Uterus (tissue), 4 donors: ENCODE data around the gene ARAP3. TPM values are rescaled to one million over a fixed set of nuclear protein-coding genes. Genes with fewer than 3 reads are reported as not detected.

Source experiments
- DNase-seq, 2 donors: peaks; one replicate each; pipeline ENCODE4 v3.0.0-alpha.2; 2019 to 2020
- H3K27ac ChIP-seq, 2 donors: fragments of 200-600 bp; sonication (generic); 1 replicate in 1 of 2; 2 replicates in 1 of 2; pipeline ENCODE4 v1.5.1; 2016 to 2018
- H3K27me3 ChIP-seq, 2 donors: fragments of 200-600 bp; sonication (generic); one replicate each; pipeline ENCODE4 v1.5.1; 2018 to 2019; ENCODE audit warnings: control low read depth in 1 of 2
- H3K36me3 ChIP-seq, 2 donors: fragments of 200-600 bp; sonication (generic); one replicate each; pipeline ENCODE4 v1.5.1; 2019; ENCODE audit warnings: control low read depth in 1 of 2
- H3K4me1 ChIP-seq, 2 donors: fragments of 200-600 bp; sonication (generic); one replicate each; pipeline ENCODE4 v1.5.1; 2018 to 2019; ENCODE audit warnings: control low read depth in 1 of 2
- H3K4me3 ChIP-seq, 2 donors: fragments of 200-600 bp; sonication (generic); 1 replicate in 1 of 2; 2 replicates in 1 of 2; pipeline ENCODE4 v1.5.1; 2018 to 2019; ENCODE audit warnings: mild to moderate bottlenecking in 1 of 2
- H3K9me3 ChIP-seq, 2 donors: fragments of 200-600 bp; sonication (generic); one replicate each; pipeline ENCODE4 v1.5.1; 2019; ENCODE audit warnings: control low read depth in 1 of 2
- POLR2A ChIP-seq, 2 donors: fragments of 450-650 bp; IDR thresholded peaks; one replicate each; pipeline ENCODE4 v1.6.1; 2016; ENCODE audit warnings: antibody characterized with exemption in 2 of 2, mild to moderate bottlenecking in 1 of 2, moderate library complexity in 1 of 2
- intact Hi-C: fragments of 100-400 bp; cut with DNase I; formaldehyde crosslinking; loops from one replicate; pipeline ENCODE4 v1.15.1; 2023; ENCODE audit warnings: low total_unique reads
- total RNA-seq, 4 donors: library from RNA; depleted of rRNA in 3 of 4; stranded (reverse); fragments of >200 nt in 3 of 4; gene quantifications; one replicate each; pipeline versions ENCODE4 v1.1.0 to v1.2.4, GENCODE V29; 2014 to 2023
- TF ChIP-seq, protein P1 (sequence below), 4 experiments: fragments of 200-600 bp in 2 of 4; fragments of 450-650 bp in 2 of 4; sonication (generic) in 2 of 4; IDR thresholded peaks; one replicate each; pipeline ENCODE4 v1.5.1; 2016 to 2019; ENCODE audit warnings: antibody characterized with exemption in 4 of 4, mild to moderate bottlenecking in 2 of 4, moderate library complexity in 1 of 4
- donor health status: DM: yes; HTN: yes; CAD: no.

The ARAP3 gene
- total RNA-seq, 4 donors from 2014 or later = 4.1 to 39.9 (median 12.5) TPM

DNA sequence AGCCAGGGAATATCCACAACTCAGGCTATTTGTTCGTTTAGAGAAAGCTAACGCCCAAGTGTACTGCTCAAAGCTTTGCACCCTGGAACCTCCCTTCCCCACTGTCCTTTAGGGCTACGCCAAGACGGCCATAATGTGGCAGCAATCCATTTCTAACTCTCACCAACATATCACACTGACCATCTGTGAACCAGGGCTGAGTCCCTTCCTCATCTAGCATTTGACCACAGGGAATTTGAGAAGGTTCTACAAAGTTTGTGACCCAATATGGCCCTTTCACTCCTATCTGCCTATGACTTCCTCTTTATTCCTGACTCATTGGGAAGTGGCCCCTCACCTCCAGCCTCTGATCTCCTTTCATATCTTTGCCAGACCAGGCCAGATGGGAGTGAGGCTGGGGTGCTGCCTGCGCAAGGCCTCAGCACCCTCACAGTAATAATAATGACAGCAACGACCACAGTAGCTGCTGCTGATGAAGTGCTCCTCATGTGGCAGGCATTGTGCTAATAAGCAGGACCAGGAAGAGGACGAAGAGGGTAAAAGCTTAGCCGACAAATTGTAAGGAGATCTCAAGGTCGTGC lies 9.3 kb upstream of the ARAP3 start:
- intact Hi-C loops = loop anchor here (5.0 kb wide), 1 partner anchor 266 kb away; the partner anchor contains the start of gene PCDH12
- TF ChIP-seq, protein P1, sequence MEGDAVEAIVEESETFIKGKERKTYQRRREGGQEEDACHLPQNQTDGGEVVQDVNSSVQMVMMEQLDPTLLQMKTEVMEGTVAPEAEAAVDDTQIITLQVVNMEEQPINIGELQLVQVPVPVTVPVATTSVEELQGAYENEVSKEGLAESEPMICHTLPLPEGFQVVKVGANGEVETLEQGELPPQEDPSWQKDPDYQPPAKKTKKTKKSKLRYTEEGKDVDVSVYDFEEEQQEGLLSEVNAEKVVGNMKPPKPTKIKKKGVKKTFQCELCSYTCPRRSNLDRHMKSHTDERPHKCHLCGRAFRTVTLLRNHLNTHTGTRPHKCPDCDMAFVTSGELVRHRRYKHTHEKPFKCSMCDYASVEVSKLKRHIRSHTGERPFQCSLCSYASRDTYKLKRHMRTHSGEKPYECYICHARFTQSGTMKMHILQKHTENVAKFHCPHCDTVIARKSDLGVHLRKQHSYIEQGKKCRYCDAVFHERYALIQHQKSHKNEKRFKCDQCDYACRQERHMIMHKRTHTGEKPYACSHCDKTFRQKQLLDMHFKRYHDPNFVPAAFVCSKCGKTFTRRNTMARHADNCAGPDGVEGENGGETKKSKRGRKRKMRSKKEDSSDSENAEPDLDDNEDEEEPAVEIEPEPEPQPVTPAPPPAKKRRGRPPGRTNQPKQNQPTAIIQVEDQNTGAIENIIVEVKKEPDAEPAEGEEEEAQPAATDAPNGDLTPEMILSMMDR (IDR thresholded peaks at IDR 0.05) = no peak
- TF ChIP-seq POLR2A (IDR thresholded peaks at IDR 0.05) = no peak
- no peak overlapping the region for H3K4me3 ChIP-seq
- no peaks in the 10 kb centered on the region for H3K36me3 ChIP-seq
- H3K4me1 ChIP-seq = no peaks in the 10 kb centered on the region
- no peaks in the 10 kb centered on the region for H3K9me3 ChIP-seq
- H3K27me3 ChIP-seq = no peaks in the 10 kb centered on the region
- no peak for DNase-seq
- no peak overlapping the region for H3K27ac ChIP-seq

DNA sequence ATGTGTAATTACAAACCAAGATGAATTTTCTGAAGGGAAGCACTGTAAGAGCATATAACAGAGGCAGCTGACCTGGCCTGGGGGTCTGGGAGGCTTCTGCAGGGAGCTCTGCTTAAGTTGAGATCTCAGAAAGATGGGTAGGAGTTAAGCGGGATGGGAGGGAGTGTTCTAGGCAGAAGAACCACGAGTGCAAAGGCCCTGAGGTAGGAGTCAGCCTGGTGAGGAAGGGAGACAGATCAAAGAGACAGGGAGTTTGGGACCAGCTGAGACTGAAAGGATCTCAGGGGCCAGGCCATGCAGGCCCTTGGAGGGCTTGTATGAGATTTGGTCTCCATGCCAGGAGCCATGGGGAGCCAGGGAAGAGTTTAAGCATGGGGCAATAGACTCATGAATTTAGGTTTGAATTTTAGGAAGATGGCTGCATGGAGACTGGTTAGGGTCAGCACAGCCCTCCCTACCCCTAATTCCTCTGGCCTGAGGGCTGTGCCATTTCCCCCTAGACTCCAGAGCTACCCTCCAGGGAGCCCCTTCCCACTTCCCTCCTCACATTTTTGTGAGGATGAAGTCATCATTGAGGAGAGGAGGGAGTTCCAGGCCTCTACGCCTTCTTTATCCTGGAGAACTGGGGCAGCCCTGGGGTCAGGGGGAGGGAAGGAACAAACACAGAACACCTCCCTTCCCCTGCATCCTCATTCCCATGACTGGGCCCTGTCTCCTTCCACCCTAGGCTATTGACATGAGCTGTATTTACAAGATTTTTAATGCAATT lies 4.8 kb upstream of the ARAP3 start:
- intact Hi-C loops = no loop called here
- Histone ChIP-seq H3K27me3 (no peaks in the 10 kb centered on the region), H3K36me3 (no peaks in the 10 kb centered on the region), H3K27ac (no peak overlapping the region), H3K4me1 (no peaks in the 10 kb centered on the region), H3K9me3 (no peaks in the 10 kb centered on the region), H3K4me3 (no peak overlapping the region)
- no peak for DNase-seq
- no peak for TF ChIP-seq POLR2A (IDR thresholded peaks at IDR 0.05)
- TF ChIP-seq, protein P1 (IDR thresholded peaks at IDR 0.05) = no peak

DNA sequence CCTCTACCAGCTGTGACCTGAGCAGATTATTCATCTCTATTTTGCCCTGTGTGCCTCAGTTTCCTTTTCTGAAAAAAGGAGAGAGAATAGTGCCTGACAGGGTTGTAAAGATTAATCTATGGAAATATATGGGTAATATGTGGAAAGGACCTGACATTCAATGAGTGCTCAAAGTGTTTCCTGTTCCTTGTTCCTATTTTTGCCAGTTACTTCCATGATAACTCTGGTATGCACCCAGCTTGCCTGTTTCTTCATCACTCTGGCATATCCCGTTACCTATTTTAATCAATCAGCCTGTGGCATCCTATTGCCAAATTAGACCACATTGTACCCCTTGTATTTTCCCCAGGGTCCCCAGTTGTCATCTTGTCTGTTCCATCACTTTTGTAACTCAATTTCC lies 3.6 kb upstream of the ARAP3 start:
- TF ChIP-seq, protein P1 (IDR thresholded peaks at IDR 0.05) = no peak
- TF ChIP-seq POLR2A (IDR thresholded peaks at IDR 0.05) = no peak
- Histone ChIP-seq H3K36me3 (no peaks in the 10 kb centered on the region), H3K27ac (no peak overlapping the region), H3K9me3 (no peaks in the 10 kb centered on the region), H3K4me3 (no peak overlapping the region), H3K4me1 (no peaks in the 10 kb centered on the region), H3K27me3 (no peaks in the 10 kb centered on the region)
- DNase-seq = no peak
- intact Hi-C loops = no loop called here

DNA sequence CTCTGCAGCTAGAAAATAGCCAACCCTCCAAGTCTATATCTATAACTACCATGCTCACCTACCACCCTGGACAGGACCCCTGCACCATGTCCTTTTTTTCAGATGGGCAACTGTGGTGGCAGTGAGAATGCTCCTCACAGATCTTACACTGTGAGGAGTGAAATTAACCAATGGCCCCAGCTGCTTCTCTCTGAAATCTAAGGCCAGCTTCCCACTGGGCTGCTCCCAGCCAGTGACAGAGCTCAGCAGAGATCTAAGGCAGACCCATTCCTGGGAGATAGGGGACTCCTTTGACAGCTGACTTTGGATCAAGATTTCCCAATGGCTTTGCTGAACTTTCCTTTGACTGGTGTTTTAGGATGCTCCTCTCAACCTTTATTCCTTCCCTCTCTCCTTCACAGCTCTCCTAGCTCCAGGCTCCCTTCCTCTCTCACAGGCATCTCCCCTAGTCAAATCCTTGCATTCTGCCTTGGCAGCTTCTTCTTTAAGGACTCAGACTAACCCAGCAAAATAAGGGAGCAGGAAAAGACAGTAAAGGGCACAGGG lies 1.6 kb upstream of the ARAP3 start:
- Histone ChIP-seq H3K27ac (no peak overlapping the region), H3K4me1 (no peaks in the 10 kb centered on the region), H3K4me3 (no peak overlapping the region), H3K36me3 (no peaks in the 10 kb centered on the region), H3K9me3 (no peaks in the 10 kb centered on the region), H3K27me3 (no peaks in the 10 kb centered on the region)
- DNase-seq = no peak
- intact Hi-C loops = no loop called here
- TF ChIP-seq, protein P1 (IDR thresholded peaks at IDR 0.05) = no peak

DNA sequence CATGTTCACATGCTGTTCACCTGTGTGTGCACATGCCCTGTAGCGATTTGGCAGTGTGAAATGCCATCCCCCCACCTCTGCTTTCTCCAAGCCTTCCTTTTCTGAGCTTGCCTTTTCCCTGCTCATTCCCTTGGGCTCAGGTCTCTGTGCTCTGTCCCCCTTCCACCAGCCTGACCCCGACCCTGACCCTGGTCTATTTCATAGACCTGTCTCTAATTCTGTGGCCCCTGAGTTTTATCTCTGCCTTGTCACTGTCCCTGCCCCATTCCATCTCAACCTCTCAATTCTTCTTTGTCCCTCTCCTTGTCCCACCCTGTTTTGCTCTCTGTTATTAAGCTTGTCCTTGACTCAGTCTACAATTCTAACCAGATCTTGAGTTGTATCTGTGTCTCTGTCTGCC lies 735 bp downstream of the ARAP3 start:
- no peak for DNase-seq
- intact Hi-C loops = no loop called here
- Histone ChIP-seq H3K27me3 (no peaks in the 10 kb centered on the region), H3K36me3 (no peaks in the 10 kb centered on the region), H3K4me3 (peak overlapping the region; percentile 36 to 48), H3K4me1 (no peaks in the 10 kb centered on the region), H3K9me3 (no peaks in the 10 kb centered on the region), H3K27ac (peak overlapping the region; percentile 69 to 75)
- TF ChIP-seq, protein P1 (IDR thresholded peaks at IDR 0.05) = no peak
- TF ChIP-seq POLR2A (IDR thresholded peaks at IDR 0.05) = no peak
